NT2/D1 (cell line): ENCODE measurements around the gene PHF11.

Source experiments
- YY1 ChIP-seq: IDR thresholded peaks from 2 replicates; pipeline ENCODE4 v1.6.1; 2011; ENCODE audit not compliant: insufficient read length, insufficient read depth
- ZNF274 ChIP-seq: IDR thresholded peaks from 2 replicates; pipeline ENCODE4 v1.6.1; 2011; ENCODE audit warnings: mild to moderate bottlenecking, low read depth, low read length

- TF ChIP-seq YY1 = no peak
- TF ChIP-seq ZNF274 = no peak
These were observed 21.7 kb downstream of the PHF11 start for GRCh38 chr13:49517461-49517860.
